NCI-H2171 (cell line): ENCODE data around the gene ZSCAN22.
A peak's percentile ranks its signal among the peaks of the same experiment; 100 is the strongest.
"Not testable (repeated sequence)": the region's sequence is repeated elsewhere in the genome, so short reads cannot be mapped to it uniquely, and the experiment has no call there.

ENCODE experiments used
- DNase-seq: peaks from one replicate; lab custom pipeline; 2025; lab: John Stamatoyannopoulos, UW

The ZSCAN22 gene

DNA sequence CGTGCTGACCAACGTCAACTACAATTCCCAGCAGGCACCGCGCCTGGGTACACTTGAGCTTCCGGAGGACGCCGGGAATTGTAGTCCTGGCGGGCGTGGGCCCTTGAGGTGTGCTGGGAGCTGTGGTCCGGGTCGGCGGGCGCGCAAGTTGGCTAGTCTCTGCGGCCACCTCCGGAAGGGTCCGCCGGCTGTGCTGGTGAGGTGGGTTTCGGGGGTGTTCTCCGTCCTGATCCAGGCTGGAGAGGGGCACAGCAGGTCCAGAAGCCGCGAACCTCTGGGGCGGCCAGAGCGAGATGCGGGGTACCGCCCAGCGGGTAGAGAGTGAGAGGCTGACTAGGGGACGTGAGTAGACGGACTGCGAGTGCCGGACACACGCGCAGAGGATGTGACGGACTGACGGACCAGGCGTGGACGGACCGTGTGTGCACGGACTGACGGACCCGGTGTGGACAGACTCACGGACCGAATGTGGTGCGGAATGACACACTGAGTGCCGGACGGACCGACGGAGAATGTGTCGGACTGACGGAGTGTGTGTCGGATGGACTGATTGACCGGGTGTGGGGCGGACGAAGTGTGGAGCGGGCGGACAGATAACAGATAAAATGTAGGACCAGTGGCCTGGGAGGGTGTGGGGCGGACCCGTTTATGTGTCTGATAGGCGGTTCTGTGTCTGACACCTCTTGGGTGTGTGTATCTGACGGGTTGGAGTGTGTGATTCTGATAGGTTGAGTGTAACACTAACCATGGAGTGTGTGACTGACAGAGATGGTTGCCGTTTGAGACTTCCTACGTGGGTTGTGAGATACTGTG lies at the start of gene ZSCAN22:
ZSCAN22 (plus strand) TSS at position 81 of the 813 bp plus-strand sequence. CDS start 7,809 bp downstream, outside the sequence.
- peak; percentile 94 for DNase-seq

DNA sequence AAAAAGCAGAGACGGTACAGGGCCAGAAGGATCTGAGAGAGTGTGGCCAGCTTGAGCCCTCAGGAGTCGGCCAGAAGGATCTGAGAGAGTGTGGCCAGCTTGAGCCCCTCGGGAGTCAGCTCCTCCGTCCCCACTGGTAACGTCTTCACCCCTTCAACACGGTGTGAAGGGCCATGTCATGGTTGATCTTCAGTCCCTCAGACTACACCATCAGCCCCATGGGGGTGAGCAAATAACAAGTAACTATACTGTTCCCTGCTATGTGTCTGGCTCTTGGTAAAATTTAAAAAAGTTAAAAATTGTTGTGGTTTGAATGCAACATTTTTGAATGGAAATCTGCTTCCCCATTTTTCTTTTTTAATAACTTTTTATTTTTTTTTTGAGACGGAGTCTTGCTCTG lies 49.6 kb upstream of the ZSCAN22 start:
- DNase-seq = no peak

DNA sequence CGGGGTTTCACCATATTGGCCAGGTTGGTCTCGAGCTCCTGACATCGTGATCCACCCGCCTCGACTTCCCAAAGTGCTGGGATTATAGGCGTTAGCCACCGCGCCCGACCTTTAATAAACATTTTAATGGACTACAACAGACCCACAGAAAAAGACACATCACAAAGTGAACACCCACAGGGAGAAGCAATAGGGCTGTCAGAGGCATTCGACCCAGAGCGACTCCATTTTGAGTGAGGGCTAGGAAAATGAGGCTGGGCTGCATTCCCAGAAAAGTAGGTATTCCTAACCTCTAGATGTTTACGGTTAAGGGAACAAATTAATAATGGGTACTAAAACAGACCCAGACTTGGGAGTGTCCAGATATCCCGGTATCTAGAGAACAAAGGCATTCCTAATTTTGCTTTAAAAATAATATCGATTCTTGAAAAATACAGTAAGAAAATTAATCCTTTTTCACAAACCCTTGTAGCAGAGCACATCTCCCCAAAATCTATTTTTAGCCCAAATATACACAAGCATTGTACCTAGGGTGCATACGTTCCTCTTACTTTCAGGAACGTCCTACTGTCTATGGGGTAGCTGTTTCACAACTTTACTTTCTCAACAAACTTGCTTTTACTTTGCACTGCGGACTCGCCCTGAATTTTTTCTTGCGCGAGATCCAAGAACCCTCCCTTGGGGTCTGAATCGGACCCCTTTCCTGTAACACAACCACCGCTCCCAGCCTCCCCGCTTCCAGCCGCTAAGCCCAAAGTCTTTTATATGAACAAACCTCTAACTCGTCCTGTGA lies 48.9 kb upstream of the ZSCAN22 start:
- DNase-seq = no peak

DNA sequence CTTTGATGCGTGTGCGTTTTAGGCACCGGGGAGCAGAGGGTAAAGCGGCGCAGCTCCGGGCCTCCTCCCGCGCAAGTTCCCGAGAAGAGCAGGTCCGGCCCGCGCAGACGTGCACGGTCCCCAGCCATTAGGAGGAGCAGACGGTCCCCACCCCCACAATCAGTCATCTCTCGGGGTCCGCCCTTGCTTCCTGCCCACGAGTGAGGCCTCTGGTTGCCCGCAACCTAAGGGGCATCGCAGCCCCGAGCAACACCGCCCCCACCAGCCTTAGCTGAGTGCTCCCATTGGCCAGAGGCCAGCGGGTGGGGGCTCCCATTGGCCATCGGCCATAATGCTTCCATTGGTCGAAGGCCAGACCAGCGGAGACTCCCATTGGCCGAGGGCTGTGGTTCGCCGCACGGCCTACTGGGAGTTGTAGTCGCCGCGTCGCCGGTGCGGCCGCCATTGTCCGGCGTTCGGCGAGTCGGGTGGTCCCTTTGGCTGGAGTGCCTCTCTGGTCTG lies 48.2 kb upstream of the ZSCAN22 start, which contains the start of gene ZNF8:
ZNF8 (plus strand) TSS at position 415 of the 501 bp plus-strand sequence. CDS start 127 bp downstream, outside the sequence.
- DNase-seq = peak; percentile 98

DNA sequence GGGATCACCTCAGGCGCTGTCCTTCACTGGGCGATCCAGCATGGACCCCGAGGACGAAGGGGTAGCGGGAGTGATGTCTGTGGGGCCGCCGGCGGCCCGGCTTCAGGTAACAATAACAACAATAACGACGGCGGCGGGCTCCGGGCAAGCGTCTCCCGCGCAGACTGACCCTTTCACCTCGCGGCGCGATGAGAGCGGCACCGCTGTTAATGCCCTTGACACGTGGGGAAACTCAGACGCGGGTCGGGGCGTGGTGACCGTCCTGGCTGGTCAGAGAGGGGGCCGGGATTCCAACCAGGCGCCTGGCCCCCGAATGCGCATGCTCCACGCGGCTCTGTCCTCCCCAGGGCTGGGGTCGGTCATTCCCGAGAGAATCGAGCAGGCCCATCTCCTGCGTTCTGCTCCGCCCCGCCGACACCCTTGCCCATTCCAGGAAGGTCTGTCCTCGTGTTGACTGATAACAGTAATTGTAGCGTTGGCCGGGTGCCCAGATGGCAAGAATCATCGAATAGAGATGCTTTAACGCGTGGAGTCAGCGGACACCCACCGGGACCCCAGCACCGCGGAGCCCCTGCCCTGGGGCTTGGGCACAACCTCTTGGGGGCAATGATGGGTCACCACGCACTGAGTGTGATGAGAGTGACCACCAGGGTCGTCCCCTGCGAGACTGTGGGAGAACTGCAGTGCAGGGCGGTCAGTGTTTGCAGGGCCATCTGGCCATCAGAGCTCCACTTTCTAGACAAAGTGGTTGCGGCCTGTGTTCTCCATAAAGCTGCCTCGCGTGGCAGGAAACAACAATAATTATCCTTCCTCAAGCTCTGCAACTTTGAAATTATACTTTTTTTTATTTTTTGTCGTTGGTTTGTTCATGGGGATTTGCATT lies 47.5 kb upstream of the ZSCAN22 start:
- DNase-seq = peak; percentile 50

DNA sequence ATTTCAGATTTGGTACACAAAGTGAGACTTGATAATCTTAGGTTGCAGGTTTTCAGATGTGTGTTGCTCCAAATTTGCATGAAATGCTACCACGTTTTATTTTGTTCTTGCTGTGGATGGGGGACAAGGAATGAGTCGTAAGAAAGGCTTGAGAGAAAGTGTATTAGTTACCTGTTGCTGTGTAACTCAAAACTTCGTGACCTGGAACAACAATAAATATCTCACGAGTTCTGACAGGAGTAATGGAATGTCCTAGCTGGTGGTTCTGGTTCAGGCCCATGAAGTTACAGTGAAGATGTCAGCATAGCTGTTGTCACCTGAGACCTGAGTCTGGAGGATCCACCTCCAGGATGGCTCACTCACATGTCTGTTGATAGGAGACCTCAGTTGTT lies 46.9 kb upstream of the ZSCAN22 start:
- no peak for DNase-seq

DNA sequence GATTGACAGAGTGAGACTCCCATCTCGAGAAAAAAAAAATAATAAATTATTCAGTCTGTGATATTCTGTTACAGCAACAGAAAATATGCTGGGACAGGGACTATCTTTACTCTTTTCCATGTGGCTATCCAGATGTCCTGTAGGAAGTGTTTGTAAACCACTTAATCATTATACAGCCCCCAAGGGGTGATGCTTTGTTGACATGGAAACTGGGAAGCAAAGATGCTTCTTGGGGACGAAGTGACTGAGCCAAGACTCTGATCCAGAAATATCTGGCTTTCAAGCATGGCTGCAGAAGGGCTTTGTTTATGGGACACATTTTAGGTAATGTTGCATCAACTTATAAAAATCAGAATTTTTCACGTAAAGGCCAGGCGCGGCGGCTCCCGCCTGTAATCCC lies 42.6 kb upstream of the ZSCAN22 start:
- no peak for DNase-seq

DNA sequence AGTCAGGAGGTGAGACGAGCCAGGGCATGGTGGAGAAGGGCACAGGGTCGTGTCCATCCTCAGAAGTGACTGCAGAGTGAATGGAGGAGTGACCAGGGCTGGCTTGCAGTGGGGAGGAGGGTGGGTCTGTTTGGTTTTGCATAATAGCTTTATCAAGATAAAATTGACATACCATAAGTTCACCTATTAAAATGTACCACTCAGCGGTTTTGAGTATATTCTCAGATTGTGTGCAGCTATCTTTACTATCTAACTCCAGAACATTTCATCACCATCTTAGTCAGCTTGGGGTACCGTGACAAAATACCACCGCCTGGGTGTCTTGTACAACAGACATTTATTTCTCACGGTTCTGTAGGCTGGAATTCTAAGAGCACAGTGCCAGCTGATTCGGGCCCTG lies 34.9 kb upstream of the ZSCAN22 start:
- DNase-seq = no peak

DNA sequence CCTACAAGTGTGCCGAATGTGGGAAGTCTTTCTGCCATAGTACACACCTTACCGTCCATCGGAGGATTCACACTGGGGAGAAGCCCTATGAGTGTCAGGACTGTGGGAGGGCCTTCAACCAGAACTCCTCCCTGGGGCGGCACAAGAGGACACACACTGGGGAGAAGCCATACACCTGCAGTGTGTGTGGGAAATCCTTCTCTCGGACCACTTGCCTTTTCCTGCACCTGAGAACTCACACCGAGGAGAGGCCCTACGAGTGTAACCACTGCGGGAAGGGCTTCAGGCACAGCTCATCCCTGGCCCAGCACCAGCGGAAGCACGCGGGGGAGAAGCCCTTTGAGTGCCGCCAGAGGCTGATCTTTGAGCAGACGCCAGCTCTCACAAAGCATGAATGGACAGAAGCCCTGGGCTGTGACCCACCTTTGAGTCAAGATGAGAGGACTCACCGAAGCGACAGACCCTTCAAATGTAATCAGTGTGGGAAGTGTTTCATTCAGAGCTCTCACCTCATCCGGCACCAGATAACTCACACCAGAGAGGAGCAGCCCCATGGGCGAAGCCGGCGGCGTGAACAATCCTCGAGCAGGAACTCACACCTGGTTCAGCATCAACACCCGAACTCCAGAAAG lies 31.9 kb upstream of the ZSCAN22 start:
- no peak for DNase-seq

DNA sequence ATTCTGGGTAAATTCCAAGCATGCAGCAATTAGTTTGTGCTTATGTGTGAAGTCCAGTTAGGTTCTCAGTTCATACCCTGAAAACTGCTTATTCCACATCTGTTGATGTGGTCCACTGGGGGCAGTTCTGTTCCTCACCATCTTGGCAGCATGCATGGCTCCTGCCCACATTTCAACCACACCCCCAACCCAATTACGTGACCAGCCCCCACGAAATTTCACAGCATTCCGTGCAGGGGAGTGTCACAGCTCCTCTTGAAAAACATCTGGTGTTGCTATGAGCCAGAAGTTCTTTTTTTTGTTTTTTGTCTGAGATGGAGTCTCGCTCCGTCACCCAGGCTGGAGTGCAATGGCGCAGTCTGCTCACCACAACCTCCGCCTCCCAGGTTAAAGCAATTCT lies 30.7 kb upstream of the ZSCAN22 start:
- DNase-seq = no peak

DNA sequence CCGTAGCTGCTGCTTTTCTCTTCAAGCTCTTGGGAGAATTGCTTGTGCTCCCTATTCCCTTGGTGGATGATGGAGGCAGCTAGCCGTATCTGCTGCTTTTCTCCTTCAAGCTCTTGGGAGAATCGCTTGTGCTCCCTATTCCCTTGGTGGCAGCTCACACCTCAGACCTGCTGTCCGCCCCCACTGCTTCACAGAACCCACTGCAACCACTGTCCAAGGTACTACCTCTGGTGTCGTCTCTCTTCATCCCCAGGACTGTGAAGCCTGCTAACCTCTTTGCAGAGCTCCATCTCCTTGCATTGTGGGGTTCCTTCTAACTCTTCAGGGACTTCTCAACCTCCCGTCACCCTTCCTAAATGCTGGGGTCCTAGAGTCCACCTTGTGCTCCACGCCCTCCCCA lies 26.2 kb upstream of the ZSCAN22 start:
- DNase-seq = no peak

DNA sequence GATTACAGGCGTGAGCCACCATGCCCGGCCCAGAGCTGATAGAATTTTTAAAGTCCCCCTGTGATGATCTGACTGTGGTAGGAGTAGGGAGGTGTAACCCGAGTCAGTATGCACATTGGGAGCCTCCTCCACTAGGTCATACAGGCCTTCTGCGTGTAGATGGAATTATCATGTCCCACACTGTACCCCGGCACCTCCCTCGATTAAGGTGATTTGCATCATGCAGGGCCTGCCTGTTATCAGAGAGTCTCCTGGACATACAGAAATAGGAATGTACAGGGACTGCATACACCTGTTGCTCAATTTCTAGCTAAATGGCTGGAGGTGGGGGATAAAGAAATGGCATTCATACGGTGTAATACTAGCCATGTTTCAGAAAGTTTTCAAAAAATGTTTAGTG lies 22.5 kb upstream of the ZSCAN22 start:
- no peak for DNase-seq

DNA sequence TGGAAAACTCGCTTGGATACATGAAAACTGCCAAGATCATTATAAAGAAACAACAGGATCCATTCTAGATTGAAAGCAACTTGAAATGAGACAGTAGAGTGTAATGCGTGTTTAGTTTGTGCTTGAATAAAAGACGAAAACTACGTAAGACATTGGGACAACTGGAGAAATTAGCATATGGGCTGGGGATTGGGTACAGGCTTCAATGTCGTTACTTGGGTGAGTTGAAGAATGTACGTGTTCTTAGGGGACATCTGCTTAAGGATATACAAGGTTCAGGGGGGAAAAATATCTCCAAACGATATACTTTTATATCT lies 22.1 kb upstream of the ZSCAN22 start:
- DNase-seq = no peak

DNA sequence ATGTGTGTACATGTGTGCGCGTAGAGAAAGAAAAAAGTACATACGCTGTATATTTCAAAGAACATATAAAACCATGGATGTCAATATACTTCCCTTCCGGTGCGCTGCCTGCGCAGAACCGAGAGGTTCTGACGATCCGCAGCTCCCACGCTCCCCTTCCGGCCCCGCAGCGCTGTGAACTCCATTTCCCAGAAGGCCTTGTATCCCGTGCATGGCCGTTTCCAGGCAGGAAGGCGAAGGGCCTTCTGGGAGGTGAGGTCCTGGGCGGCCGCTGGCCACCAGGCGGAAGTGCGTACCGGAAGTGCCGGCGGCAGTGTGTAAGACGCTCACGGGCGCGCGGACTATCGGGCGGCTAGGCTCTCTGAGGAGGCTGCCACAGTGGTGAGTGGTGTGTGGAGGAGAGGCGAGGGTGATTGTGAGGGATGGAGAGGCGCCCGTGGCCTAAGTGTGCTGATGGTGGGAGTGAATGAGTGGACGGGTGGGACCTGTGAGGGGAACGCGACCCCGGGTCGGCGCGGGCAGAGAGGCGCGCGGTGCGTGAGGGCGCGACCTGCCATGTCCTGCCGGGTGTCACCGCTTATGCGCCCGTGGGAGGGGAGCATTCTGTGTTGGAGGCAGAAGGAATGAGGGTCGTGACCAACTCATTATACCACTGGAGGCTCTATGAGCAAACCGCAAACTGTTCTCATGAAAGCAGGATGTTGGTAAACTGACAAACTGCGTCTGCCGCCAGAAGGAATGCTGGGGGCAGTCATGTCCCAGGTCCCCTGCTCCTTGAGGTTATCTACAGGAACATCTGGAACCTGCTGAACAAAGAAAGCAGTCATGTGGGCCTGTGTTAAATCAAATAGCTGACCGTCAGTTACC lies 21.5 kb upstream of the ZSCAN22 start, which contains the start of gene ERVK3-1:
ERVK3-1 (plus strand) TSS at position 313 of the 867 bp plus-strand sequence. CDS start 6,792 bp downstream, outside the sequence.
- DNase-seq = peak; percentile 95

DNA sequence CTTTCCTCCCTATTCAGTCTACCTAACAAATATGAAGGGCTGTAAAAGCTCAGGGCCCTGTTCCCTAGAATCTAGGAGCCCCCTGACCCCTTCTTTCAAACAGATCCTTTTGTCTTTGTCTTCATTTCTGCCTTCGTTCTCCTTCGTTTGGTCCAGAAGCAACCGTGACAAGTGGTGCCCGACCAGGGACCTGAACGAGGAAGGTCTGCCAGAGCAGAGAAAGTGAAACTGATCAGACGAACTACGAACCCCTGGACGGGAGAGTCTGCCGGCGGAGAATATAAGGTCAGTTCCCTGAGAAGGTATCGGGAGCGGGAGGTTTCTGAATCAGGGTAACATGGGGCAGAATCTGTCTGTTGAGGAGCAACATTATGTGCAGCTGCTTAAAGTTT lies 20.9 kb upstream of the ZSCAN22 start:
- DNase-seq = no peak

DNA sequence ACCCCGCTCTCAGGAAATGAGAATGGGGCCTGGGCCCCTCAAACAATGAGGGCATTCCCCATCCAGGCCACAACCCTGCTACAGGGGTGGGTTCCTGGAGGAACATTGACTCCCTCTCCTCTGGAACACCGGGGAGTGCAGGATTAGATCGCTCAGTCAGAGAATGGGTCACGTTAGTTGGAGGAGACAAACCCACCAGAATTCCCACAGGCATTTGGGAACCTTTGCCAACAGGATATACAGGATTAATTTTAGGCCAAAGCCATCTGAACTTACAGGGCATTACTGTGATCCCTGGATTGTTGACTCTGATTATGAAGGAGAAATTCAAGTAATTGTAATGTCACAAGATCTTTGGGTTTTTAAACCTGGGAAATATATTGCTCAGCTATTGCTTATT lies 19.1 kb upstream of the ZSCAN22 start:
- DNase-seq = no peak

DNA sequence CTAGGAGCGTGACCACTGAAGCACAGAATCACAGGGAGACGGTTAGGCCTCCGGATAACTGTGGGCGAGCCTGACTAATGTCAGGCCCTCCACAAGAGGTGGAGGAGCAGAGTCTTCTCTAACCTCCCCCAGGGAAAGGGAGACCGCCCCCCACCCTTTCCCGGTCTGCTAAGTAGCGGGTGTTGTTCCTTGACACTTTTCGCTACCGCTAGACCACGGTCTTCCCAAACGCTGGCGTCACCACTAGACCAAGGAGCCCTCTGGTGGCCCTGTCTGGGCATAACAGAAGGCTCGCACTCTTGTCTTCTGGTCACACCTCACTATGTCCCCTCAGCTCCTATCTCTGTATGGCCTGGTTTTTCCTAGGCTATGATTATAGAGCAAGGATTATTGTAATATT lies 16.1 kb upstream of the ZSCAN22 start:
- not testable (repeated sequence) for DNase-seq

DNA sequence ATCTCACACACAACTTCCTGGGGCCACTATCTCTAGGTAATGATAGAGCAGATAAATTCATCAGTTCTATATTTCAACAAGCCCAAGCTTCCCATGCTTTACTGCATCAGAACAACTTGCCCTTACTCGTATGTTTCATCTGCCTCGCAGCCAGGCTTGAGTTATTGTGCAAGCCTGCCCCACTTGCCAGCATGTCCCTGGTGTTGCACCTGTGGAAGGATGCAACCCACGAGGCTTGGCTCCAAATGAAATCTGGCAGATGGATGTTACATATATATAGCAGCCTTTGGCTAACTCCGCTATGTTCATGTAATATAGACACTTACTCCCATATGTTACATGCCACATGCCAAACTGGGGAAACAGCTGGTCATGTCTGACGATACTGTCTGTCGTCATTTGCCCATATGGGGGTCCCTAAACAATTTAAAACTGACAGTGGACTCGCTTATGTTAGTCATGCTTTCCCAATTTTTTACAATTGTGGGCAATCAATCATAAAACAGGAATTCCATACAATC lies 15.4 kb upstream of the ZSCAN22 start:
- no peak for DNase-seq

DNA sequence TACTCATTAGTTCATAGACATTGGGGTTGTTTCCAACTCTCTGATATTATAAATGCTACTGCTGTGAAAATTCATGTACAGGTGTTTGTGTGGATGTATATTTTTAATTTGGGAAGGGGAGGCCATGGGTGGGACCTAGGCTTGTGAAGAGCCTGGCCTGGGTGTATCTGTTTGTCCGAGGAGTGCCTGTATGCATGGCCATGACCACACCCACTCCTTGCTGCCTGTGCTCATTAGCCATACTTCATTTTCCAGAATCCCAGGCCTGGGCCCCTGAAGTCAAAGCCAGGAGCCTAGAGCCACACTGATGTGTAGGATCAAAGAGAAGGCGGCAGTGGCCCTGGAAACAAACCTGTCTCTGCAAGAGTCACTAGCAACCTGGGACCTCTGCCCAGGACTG lies 11.2 kb upstream of the ZSCAN22 start:
- no peak for DNase-seq

DNA sequence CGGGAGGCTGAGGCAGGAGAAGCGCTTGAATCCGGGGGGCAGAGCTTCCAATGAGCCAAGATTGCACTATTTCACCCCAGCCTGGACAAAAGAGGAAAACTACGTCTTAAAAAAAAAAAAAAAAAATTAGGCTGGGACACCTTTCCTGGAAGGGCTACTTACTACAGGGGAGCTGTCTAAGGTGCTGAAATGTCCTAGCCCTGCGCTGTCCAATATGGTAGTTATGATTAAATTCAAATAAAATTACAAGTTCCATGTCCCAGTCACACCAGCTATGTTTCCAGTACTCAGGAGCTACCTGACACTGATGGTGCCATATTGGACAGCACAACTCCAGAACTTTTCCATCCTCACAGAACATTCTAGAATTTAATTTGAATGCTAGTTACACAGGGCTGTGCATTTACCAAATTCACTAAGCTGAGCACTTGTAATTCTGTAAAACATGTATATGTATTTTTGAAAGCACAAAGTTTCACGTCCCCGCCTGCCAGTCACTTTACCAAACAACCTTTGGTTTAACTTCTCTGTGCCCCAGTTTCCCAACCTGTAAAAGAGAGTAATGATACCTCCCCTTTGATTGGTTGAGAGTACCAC lies 9.2 kb upstream of the ZSCAN22 start:
- no peak for DNase-seq
